Measurements from ENCODE around the gene KATNAL1.

The KATNAL1 gene

DNA sequence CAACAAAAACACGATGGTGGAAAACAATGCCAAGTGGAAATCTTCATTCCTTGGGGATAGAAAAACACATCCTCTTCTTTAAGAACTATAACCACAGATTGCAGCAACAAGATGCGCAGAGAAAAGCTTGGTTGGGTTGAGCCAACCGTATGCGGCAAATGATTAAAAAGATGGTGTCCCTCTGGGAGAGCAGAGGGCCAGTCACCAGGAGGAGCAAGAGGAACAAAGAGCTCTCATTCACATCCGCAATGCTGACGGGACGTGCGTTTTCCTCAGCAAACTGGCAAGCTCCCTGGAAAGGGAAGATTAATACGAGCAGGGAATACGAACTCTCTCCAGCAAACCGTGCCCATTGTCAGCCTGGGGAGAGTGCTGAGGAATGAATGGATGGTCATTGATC, 141.6 kb downstream of the KATNAL1 start:
- DNase-seq (ENCODE audit: extremely low read depth, low read depth) = no peak
- TF ChIP-seq, protein P1, sequence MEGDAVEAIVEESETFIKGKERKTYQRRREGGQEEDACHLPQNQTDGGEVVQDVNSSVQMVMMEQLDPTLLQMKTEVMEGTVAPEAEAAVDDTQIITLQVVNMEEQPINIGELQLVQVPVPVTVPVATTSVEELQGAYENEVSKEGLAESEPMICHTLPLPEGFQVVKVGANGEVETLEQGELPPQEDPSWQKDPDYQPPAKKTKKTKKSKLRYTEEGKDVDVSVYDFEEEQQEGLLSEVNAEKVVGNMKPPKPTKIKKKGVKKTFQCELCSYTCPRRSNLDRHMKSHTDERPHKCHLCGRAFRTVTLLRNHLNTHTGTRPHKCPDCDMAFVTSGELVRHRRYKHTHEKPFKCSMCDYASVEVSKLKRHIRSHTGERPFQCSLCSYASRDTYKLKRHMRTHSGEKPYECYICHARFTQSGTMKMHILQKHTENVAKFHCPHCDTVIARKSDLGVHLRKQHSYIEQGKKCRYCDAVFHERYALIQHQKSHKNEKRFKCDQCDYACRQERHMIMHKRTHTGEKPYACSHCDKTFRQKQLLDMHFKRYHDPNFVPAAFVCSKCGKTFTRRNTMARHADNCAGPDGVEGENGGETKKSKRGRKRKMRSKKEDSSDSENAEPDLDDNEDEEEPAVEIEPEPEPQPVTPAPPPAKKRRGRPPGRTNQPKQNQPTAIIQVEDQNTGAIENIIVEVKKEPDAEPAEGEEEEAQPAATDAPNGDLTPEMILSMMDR (IDR thresholded peaks at IDR 0.05; ENCODE audit: low read depth, low read length) = peak; percentile 41

DNA sequence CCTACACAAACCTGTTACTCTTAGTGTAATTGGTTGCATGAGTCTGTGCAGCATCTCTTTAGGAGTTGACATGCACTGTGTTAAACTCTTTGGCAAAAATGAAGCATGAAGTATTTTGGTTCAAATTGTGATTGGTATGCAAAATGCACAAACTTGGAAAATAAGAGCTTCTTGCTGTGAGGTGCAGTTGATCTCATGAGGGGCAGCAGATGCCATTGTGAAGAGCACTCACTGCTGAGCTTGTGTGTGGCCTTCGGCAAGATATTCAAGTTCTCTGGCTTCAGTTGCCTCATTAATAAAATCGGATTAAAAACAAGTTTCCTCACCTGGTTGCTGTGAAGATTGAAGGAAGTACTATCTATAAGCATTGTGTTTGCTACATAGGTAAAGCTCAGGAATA, 142.3 kb downstream of the KATNAL1 start:
- no peak for DNase-seq (ENCODE audit: extremely low read depth, low read depth)
- TF ChIP-seq, protein P1 (IDR thresholded peaks at IDR 0.05; ENCODE audit: low read depth, low read length) = no peak

DNA sequence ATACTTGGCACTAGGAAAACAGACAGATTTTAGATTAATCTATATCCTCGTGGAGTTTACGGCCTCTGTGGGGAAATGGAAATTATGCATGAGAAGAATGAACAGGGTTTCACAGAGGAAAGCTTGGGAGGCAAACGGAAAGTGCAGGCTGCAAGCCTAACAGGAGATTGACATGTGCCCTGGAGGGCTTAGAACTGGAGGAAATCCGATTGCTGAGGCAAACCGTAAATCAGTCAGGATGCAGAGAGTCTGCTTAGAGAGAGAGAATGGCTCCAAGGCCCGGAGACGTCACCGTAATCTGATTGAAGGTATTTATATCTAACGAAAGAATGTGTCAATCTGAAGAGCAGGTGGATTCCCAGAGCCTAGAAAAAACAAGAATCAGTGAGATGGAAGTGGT, 143.2 kb downstream of the KATNAL1 start:
- DNase-seq (ENCODE audit: extremely low read depth, low read depth) = no peak
- TF ChIP-seq, protein P1 (IDR thresholded peaks at IDR 0.05; ENCODE audit: low read depth, low read length) = no peak

DNA sequence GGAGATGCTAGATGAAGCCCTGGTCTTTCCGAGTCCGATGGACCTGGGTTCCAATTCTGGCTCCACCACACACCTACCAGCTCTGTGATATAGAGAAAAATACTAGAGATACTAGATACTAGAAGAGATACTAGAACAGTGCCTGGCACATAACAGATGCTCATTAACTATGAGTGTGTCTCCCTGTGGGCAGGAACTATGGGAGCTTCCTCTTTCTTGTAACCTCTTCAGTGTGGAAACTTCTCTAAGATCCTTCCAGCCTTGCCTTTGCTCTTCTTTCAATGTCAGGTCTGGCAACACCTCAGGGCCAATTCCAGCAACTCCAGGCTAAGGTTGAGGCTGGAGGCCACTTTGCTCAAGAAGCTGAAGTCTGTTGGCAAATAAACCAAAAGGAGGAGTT, 143.9 kb downstream of the KATNAL1 start:
- TF ChIP-seq, protein P1 (IDR thresholded peaks at IDR 0.05; ENCODE audit: low read depth, low read length) = no peak
- no peak for DNase-seq (ENCODE audit: extremely low read depth, low read depth)

DNA sequence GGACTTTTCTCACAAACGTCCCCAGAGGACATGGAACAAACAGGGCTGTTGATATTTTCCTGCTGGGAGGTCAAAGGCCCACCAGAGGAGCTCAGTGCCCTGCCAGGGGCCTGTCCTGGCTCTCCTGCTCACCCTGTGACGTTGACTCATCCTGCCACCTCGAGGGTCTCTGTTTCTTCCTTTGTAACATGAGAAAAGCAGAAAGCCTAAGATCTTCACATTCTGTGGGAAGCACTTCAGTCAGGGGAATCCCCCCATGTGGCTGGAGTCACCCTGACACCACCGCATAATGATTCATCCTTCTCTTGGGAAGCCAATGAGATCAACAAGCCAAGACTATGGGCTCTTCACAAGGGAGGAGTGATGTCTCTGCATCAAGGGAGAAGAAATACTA, 147.9 kb downstream of the KATNAL1 start:
- TF ChIP-seq, protein P1 (IDR thresholded peaks at IDR 0.05; ENCODE audit: low read depth, low read length) = no peak
- DNase-seq (ENCODE audit: extremely low read depth, low read depth) = no peak

DNA sequence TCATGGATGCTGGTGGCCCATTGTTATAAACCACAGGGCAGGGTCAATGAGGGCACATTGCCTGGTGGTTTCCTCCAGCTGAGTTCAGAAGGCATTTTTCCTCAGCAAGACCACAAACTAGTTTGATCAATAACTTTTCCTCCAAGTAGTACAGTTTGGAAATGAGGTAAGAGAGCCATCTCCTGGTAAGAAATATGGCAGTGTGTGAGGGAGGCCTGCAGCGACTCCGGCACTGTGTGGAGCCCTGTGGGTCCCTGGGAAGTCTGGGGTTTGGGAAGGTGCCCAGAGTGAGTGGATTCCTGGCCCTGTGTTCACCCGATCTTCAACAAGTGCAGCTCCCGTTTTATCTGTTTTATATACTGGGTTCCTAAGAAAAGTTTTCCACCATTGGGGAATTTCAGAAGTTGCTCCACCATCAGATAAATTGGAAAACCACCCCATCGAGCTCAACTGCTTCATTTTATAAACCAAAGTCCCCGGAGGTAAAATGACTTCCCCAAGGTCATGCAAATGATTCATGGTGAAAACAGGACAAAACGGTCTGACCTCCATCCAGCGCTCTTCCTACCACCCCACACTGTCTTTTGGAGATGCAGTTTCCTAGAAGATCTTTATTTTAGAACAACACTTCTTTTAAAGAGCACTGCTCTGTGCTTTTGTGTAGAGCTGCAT, 148.4 kb downstream of the KATNAL1 start:
- TF ChIP-seq, protein P1 (IDR thresholded peaks at IDR 0.05; ENCODE audit: low read depth, low read length) = peak; percentile 54
- peak; percentile 52 for DNase-seq (ENCODE audit: extremely low read depth, low read depth)

DNA sequence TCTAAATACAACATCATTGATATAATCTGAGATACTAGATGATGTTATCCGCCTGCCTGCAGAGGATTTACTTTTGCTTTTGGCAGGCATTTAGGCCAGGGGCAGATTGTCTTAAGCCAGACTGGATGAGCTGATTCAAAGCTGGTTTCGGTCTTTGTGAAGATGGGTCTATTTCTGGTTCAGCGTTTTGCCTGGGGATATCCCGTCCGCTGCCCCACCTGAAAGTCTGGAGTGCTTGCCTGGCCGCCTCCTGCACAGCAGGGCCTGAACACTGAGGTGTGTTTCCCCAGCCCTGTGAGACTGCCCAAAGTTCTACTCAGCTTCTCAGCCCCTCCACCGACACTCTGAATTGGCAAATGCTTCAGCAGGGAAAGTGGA, 149.7 kb downstream of the KATNAL1 start:
- TF ChIP-seq, protein P1 (IDR thresholded peaks at IDR 0.05; ENCODE audit: low read depth, low read length) = no peak
- DNase-seq (ENCODE audit: extremely low read depth, low read depth) = no peak
